ENCODE results near the gene NUP188.
"Not testable (repeated sequence)": the region's sequence is repeated elsewhere in the genome, so short reads cannot be mapped to it uniquely, and the experiment has no call there.

NUP188 gene

DNA sequence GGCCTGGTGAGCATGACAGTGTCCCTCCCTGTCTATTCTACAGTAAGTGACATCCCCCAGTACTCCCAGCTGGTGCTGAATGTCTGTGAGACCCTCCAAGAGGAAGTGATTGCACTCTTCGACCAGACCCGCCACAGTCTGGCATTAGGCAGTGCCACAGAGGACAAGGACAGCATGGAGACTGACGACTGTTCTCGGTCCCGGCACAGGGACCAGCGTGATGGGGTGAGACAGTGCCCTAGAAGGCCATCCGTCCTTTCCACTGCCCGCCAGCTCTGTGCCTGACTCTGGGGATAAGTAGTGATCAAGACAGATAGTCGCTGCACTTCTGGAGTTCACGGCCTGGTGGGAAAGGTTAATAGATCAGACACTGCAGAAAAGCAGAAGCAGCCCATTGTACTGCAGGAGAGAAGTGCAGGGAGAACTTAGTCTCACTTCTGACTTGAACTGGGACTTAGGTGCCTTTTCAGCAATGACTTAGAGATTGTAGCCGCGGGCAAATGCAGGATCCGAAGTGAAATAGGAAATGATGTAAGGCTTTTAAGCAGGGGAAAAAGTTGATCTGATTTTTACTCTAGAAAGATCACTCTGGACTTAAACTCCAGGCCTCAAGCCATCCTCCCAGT lies 52.2 kb downstream of the NUP188 start:
- no peak for DNase-seq
- in situ Hi-C loops (cut with HindIII; ENCODE audit: low pct_ligation_motif_present, low pct_unique_long_range_greater_than_20kb, low sequenced_read_pairs), result no loop called here

DNA sequence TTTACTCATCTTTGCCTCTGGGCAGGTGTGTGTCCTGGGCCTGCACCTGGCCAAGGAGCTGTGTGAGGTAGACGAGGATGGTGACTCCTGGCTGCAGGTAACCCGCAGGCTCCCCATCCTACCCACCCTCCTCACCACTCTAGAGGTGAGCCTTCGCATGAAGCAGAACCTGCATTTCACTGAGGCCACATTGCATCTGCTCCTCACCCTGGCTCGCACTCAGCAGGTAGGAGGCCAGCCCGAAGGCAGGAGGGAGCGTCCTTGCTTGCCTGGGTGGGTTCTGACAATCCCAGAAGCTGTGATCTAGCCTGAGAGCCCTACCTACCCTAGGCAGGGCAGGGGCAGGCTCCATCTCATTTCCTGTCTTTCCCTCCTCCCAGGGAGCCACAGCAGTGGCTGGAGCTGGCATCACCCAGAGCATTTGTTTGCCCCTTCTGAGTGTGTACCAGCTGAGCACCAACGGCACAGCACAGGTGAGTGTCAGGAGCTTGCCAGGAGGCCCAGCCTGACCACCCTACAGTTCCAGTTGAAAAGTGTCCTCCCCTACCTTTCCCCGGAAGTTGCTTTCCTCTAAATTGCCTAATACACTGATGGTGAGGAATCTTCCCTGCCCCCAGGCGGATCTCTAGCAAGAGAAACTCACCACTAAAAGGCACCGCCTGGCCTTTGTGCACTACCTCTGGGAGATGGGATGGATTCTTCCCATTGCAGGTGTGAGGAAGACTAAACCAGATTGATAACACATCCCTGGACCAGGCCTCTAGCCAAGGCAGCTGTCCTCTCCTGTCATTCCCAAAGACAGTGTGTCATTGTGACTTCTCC lies 54.2 kb downstream of the NUP188 start:
- in situ Hi-C loops (cut with HindIII; ENCODE audit: low pct_ligation_motif_present, low pct_unique_long_range_greater_than_20kb, low sequenced_read_pairs), result no loop called here
- DNase-seq, result no peak

DNA sequence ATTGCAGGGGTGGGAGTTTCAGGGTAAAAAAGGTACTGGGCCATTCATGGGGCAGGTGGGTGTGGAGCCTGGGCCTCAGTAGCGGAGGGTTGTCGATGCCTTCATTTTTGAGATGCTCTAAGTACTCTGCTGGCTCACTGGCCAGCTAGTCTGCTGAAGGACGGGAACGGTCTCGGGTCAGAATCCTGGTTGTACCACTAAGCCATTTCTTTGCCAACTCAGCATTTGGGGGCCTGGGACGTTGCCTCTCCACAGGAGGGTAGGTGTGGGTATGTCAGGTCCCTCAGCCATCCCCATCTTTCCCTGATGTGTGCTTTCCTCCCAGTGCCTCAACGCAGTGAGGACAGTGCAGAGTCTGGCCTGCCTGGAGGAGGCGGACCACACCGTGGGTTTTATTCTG lies 55.5 kb downstream of the NUP188 start:
- in situ Hi-C loops (cut with HindIII; ENCODE audit: low pct_ligation_motif_present, low pct_unique_long_range_greater_than_20kb, low sequenced_read_pairs), result no loop called here
- no peak for DNase-seq

- DNase-seq; in situ Hi-C loops (cut with HindIII; ENCODE audit: low pct_ligation_motif_present, low pct_unique_long_range_greater_than_20kb, low sequenced_read_pairs): not testable (repeated sequence)
Observed at GRCh38 chr9:129004173-129004572, 56.7 kb downstream of the NUP188 start.

- in situ Hi-C loops (cut with HindIII; ENCODE audit: low pct_ligation_motif_present, low pct_unique_long_range_greater_than_20kb, low sequenced_read_pairs), result no loop called here
- DNase-seq, result no peak
Observed at GRCh38 chr9:129005336-129005997, 58.0 kb downstream of the NUP188 start.

DNA sequence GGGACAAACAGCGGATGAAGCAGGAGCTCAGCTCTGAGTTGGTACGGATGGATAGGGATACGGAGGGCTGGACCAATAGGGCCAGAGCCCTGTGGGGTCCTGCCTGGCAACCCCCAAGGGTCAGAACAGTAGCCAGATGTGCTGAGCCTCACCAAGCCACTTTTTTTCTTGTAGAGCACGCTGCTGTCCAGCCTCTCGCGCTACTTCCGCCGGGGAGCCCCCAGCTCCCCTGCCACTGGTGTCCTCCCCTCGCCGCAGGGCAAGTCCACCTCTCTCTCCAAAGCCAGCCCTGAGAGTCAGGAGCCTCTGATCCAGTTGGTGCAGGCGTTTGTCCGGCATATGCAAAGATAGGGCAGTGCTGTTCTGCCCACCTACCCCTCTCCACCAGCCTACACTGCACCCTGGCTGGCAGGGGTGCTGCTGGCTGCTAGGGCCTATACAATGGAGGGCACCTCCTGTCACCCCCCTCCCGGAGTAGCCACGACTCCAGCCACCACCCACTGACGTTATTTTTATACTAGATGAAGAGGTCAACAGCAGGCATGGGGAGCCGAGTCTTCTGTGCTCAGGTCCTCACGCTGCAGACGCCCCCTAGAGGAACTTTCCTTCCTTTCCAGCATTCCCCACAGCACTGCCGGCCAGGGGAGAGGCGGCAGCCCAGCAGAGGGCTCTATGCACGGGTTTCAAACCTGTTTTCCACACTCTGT lies 59.0 kb downstream of the NUP188 start:
- in situ Hi-C loops (cut with HindIII; ENCODE audit: low pct_ligation_motif_present, low pct_unique_long_range_greater_than_20kb, low sequenced_read_pairs), result no loop called here
- DNase-seq, result peak; percentile 77

DNA sequence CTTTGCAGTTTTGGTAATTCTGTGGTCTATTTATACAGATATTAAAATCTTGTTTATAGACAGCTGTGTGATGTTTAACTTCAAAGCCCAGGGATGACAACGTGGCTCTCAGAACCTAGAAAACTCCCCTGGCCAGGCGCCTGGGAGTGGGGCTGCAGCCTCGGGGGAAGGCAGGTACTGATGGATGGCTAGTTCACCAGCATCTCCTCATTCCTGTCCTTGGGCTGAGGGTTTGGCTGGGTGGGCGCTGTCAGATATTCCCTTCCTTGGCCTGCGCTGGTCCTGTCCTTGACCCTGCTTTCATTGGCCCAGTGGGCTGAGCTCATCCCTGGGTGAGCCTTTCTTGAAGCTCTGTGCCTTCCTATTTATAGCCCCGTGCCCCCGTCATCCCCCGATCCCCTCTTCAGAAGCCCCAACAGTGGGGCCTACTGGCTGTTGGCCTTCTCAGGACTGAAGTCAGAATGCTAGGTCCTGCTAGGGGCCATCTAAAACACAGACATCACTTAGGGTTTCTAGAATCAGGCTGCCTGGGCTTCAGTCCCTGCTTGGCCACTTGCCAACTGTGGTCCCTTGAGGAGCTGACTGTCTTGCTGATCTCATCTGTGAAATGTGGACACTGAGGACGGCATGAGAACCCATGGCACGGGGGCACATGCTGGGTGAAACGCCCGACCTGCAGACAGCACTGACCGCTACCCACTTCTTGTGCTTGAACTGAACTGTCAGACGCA lies 59.7 kb downstream of the NUP188 start:
- no peak for DNase-seq
- in situ Hi-C loops (cut with HindIII; ENCODE audit: low pct_ligation_motif_present, low pct_unique_long_range_greater_than_20kb, low sequenced_read_pairs), result no loop called here

- no peak for DNase-seq
- in situ Hi-C loops (cut with HindIII; ENCODE audit: low pct_ligation_motif_present, low pct_unique_long_range_greater_than_20kb, low sequenced_read_pairs), result no loop called here
Observed at GRCh38 chr9:129007766-129008468, 60.4 kb downstream of the NUP188 start.

GRCh38 chr9:129008469-129008965 lies 61.0 kb downstream of the NUP188 start:
- in situ Hi-C loops (cut with HindIII; ENCODE audit: low pct_ligation_motif_present, low pct_unique_long_range_greater_than_20kb, low sequenced_read_pairs), result no loop called here
- DNase-seq, result no peak

- no peak for DNase-seq
- in situ Hi-C loops (cut with HindIII; ENCODE audit: low pct_ligation_motif_present, low pct_unique_long_range_greater_than_20kb, low sequenced_read_pairs), result no loop called here
Observed at GRCh38 chr9:129008986-129009583, 61.6 kb downstream of the NUP188 start.

DNA sequence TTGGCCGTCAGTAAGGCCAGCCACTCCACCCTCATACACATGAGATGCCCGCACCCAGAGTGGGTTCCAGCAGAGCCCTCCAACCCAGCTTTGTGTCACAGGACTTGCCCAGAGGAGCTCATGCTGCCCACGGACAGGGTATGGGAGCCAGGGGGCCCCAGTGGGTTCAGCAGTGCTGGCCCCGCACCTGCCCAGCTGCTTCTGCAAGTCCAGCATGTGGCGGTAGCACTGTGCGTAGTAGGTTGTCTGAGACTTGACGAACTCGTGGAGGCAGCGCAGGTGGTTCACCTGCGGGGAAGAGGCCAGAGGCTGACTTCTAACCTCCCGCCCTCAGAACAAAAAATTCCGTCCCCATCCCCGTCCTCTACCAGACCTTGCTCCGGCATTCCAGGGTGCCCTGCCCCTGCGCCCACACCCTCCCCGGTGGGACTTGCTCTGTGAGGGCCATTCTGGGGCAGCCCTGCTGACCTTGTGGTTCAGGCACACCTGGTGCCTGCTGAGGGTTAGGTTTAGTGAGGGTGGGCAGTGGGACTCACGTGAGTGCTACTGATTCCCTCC lies 62.2 kb downstream of the NUP188 start:
- in situ Hi-C loops (cut with HindIII; ENCODE audit: low pct_ligation_motif_present, low pct_unique_long_range_greater_than_20kb, low sequenced_read_pairs), result no loop called here
- no peak for DNase-seq

DNA sequence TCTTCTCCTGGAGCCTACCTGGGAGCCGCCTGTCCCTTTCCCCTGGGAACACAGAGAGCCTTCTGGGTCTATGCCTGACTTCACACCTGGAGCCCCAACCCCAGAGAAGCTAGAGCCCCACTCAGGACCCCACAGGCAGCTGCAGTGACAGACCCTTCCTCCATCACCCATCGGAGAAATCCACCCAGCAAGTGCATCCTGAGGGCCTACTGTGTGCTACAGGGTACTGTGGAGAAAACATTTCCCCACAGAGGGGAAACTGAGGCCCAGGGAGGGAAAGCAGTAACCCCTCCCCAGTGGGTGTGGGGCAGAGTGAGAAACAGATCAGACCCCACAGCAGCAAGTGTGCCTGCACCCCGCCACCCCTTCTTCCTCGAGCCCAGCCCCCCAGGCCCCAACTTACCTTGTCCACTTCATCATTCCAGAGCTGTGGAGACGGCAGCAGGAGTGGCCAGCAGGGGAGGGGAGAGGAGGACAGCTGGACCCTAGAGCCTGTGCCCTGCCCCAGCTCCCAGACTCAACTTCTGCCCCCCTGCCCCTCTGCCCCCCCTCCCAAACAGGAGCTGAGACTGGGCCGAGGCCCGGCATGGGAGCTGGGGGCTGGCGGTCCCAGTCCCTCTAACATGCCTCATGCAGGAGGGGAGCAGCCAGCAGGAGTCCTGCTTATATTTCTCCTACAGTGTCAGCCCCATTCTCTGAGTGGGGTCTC lies 62.9 kb downstream of the NUP188 start:
- in situ Hi-C loops (cut with HindIII; ENCODE audit: low pct_ligation_motif_present, low pct_unique_long_range_greater_than_20kb, low sequenced_read_pairs), result no loop called here
- no peak for DNase-seq

GRCh38 chr9:129011170-129011569 lies 63.7 kb downstream of the NUP188 start:
- in situ Hi-C loops (cut with HindIII; ENCODE audit: low pct_ligation_motif_present, low pct_unique_long_range_greater_than_20kb, low sequenced_read_pairs), result no loop called here

DNA sequence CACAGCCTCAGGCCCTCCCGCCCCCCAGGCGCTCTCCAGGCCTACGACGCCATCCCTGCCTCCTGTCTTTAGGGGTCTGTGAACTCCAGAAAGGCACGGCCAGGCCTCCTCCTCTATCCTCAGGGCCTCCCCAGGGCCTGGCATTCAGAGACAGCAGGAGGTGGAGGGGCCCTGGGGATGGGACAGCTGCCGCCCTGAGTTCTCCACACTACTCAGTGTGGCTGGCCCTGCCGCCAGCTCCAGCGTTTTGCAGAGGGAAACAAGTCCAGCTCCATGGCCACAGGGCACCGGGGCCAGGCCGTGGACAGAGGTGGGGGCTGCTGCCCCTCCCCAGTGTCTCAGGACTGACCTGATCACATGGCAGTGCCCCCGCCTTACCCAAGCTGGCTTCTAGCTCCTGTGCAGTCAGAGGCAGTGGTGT lies 64.3 kb downstream of the NUP188 start:
- in situ Hi-C loops (cut with HindIII; ENCODE audit: low pct_ligation_motif_present, low pct_unique_long_range_greater_than_20kb, low sequenced_read_pairs), result no loop called here
- DNase-seq, result no peak

More at GRCh38 chr9:129011170-129011569, 63.7 kb downstream of the NUP188 start:
- no peak for DNase-seq

DNA sequence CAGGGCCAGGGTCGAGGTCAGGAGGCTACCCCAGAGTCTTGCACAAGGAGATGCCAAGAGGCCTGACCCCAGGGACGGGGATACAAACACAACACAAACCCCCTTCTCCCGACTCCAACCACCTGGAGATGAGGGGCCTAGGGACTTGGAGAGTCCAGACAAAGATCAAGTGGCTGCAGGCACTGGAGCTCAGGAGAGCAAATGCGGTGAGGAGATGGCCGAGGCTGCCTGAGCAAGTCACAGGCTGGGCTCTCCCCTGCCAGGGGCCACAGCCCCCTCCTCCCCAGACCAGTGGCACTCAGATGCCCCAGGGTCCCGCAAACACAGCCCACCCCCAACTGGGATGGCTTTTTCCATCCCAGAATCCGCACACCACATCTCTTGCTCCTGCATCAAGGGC lies 64.8 kb downstream of the NUP188 start:
- DNase-seq, result no peak
- in situ Hi-C loops (cut with HindIII; ENCODE audit: low pct_ligation_motif_present, low pct_unique_long_range_greater_than_20kb, low sequenced_read_pairs), result no loop called here

- in situ Hi-C loops (cut with HindIII; ENCODE audit: low pct_ligation_motif_present, low pct_unique_long_range_greater_than_20kb, low sequenced_read_pairs), result no loop called here
Observed at GRCh38 chr9:129012893-129013448, 65.5 kb downstream of the NUP188 start.

More at GRCh38 chr9:129012893-129013448, 65.5 kb downstream of the NUP188 start:
- no peak for DNase-seq

Data from ACHN (cell line).